Measurements from ENCODE around the gene KCNG2.

DNA sequence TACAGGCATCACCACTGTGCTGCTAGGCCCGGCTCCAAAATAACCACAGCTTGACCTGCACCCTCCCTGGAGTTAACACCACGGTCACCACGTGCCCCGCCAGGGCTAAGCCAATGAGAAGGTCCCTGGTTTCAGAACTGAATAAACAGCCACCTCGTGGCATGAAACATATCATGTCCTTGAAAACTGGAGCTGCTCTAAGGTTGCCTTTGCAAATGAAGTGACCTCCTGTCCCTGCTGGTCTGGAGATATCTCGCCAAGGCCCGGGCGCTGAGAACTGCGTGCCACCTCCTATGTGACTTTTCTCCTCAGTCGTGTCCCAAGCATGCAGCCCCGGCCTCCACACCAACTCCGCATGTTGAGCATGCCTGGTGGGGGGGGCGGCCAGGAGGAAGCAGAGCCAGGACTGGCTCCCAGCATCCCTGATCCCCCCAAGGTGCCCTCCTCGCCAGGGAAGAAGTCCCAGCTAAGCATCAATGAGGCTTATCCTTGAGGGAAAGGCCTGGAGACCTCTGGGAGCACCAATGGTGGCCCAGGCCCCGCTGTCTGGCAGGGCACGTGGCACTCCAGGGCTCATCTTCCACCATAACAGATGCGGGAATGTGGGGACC lies 16.3 kb upstream of the KCNG2 start:
- TF ChIP-seq, protein P1, sequence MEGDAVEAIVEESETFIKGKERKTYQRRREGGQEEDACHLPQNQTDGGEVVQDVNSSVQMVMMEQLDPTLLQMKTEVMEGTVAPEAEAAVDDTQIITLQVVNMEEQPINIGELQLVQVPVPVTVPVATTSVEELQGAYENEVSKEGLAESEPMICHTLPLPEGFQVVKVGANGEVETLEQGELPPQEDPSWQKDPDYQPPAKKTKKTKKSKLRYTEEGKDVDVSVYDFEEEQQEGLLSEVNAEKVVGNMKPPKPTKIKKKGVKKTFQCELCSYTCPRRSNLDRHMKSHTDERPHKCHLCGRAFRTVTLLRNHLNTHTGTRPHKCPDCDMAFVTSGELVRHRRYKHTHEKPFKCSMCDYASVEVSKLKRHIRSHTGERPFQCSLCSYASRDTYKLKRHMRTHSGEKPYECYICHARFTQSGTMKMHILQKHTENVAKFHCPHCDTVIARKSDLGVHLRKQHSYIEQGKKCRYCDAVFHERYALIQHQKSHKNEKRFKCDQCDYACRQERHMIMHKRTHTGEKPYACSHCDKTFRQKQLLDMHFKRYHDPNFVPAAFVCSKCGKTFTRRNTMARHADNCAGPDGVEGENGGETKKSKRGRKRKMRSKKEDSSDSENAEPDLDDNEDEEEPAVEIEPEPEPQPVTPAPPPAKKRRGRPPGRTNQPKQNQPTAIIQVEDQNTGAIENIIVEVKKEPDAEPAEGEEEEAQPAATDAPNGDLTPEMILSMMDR (conservative IDR thresholded peaks at IDR 0.05): no peak
- no peak for TF ChIP-seq ZFX (IDR thresholded peaks at IDR 0.05)
